WTC11 (cell line): ENCODE results near the gene STAT3. TPM values are rescaled to one million over a fixed set of nuclear protein-coding genes. Genes with fewer than 3 reads are reported as not detected.

Experiments
- ATAC-seq: fragments of 200-7000 bp; cut with Tn5 transposase; 2 replicates; pipeline ENCODE4 v1.10.0; 2021; ENCODE audit warnings: mild to moderate bottlenecking, moderate library complexity
- CTCF ChIA-PET: fragments of 300-600 bp; sonication (Branson Sonifier 250); formaldehyde crosslinking; loops from one replicate; lab custom pipeline; 2021; ENCODE audit warnings: antibody characterized with exemption; lab: Charles Lee
- POLR2A ChIA-PET: fragments of 350-600 bp; sonication (Branson Sonifier 250); formaldehyde crosslinking; loops from one replicate; lab custom pipeline; 2021; ENCODE audit warnings: antibody characterized with exemption; lab: Charles Lee
- DNase-seq: peaks from one replicate; pipeline ENCODE4 v3.0.0; 2021; ENCODE audit warnings: low spot score
- H3K27ac Mint-ChIP-seq: 2 replicates; pipeline ENCODE4 v1.8.0; 2021; ENCODE audit warnings: mixed read lengths
- H3K27me3 Mint-ChIP-seq: 2 replicates; pipeline ENCODE4 v1.8.0; 2021; ENCODE audit warnings: low read depth, mild to moderate bottlenecking, moderate library complexity, mixed read lengths
- H3K36me3 Mint-ChIP-seq: 2 replicates; pipeline ENCODE4 v1.8.0; 2021; ENCODE audit warnings: mixed read lengths
- H3K4me1 Mint-ChIP-seq: 2 replicates; pipeline ENCODE4 v1.8.0; 2022; ENCODE audit warnings: mixed read lengths
- H3K4me3 Mint-ChIP-seq: 2 replicates; pipeline ENCODE4 v1.8.0; 2021; ENCODE audit warnings: mild to moderate bottlenecking, moderate library complexity, mixed read lengths
- H3K9me3 Mint-ChIP-seq: 2 replicates; pipeline ENCODE4 v1.8.0; 2021; ENCODE audit warnings: mixed read lengths
- AFF4 ChIP-seq: sonication (generic); formaldehyde crosslinking; IDR thresholded peaks from 2 replicates; pipeline ENCODE4 v1.8.1; 2023; ENCODE audit warnings: mild to moderate bottlenecking, missing genetic modification reagents, borderline replicate concordance
- AR ChIP-seq: fragments of 250-450 bp; sonication (Bioruptor Pico); IDR thresholded peaks from 2 replicates; pipeline ENCODE4 v1.9.0; 2021; ENCODE audit warnings: mild to moderate bottlenecking
- ELF4 ChIP-seq: sonication (generic); formaldehyde crosslinking; IDR thresholded peaks from 2 replicates; pipeline ENCODE4 v1.8.1; 2022; ENCODE audit warnings: low read depth, mild to moderate bottlenecking, moderate library complexity, missing genetic modification reagents
- ESRRA ChIP-seq: sonication (generic); formaldehyde crosslinking; IDR thresholded peaks from 2 replicates; pipeline ENCODE4 v1.8.1; 2022; ENCODE audit warnings: mild to moderate bottlenecking, missing genetic modification reagents, borderline replicate concordance
- FOXJ3 ChIP-seq: sonication (generic); formaldehyde crosslinking; IDR thresholded peaks from 2 replicates; pipeline ENCODE4 v1.9.0; 2021; ENCODE audit warnings: missing genetic modification reagents, mild to moderate bottlenecking, borderline replicate concordance
- FOXP1 ChIP-seq: sonication (generic); formaldehyde crosslinking; IDR thresholded peaks from 2 replicates; pipeline ENCODE4 v1.8.0; 2022; ENCODE audit warnings: missing genetic modification reagents, mild to moderate bottlenecking, moderate library complexity, borderline replicate concordance
- HMGA2 ChIP-seq: fragments of 250-450 bp; sonication (Bioruptor Pico); IDR thresholded peaks from 2 replicates; pipeline ENCODE4 v1.4.0; 2021; ENCODE audit warnings: mild to moderate bottlenecking, moderate library complexity
- NFE2L1 ChIP-seq: sonication (generic); formaldehyde crosslinking; IDR thresholded peaks from 2 replicates; pipeline ENCODE4 v1.8.1; 2023; ENCODE audit warnings: missing genetic modification reagents
- NR1H2 ChIP-seq: sonication (generic); formaldehyde crosslinking; IDR thresholded peaks from 2 replicates; pipeline ENCODE4 v1.9.0; 2021; ENCODE audit warnings: mild to moderate bottlenecking, moderate library complexity, missing genetic modification reagents
- NR2C2 ChIP-seq: sonication (generic); formaldehyde crosslinking; IDR thresholded peaks from 2 replicates; pipeline ENCODE4 v1.8.0; 2022; ENCODE audit warnings: mild to moderate bottlenecking, missing genetic modification reagents
- PRDM15 ChIP-seq: sonication (generic); formaldehyde crosslinking; IDR thresholded peaks from 2 replicates; pipeline ENCODE4 v1.8.0; 2022; ENCODE audit warnings: missing genetic modification reagents
- PREB ChIP-seq: sonication (generic); formaldehyde crosslinking; IDR thresholded peaks from 2 replicates; pipeline ENCODE4 v1.8.1; 2022; ENCODE audit warnings: mild to moderate bottlenecking, missing genetic modification reagents, moderate library complexity, borderline replicate concordance
- PRRX2 ChIP-seq: fragments of 250-450 bp; sonication (Bioruptor Pico); IDR thresholded peaks from 2 replicates; pipeline ENCODE4 v1.8.0; 2021; ENCODE audit warnings: mild to moderate bottlenecking
- SOX15 ChIP-seq: fragments of 250-450 bp; sonication (Bioruptor Pico); IDR thresholded peaks from 2 replicates; pipeline ENCODE4 v1.9.0; 2021; ENCODE audit warnings: mild to moderate bottlenecking
- TP53 ChIP-seq: sonication (generic); formaldehyde crosslinking; IDR thresholded peaks from 2 replicates; pipeline ENCODE4 v1.8.1; 2023; ENCODE audit warnings: mild to moderate bottlenecking, missing genetic modification reagents
- ZNF512 ChIP-seq: sonication (generic); formaldehyde crosslinking; IDR thresholded peaks from 2 replicates; pipeline ENCODE4 v1.8.1; 2022; ENCODE audit warnings: missing genetic modification reagents, borderline replicate concordance
- total RNA-seq: library from RNA; stranded (reverse); gene quantifications from 3 replicates; pipeline ENCODE4 v1.2.3, GENCODE V29; 2021
- TF ChIP-seq, protein P1 (sequence below): sonication (generic); formaldehyde crosslinking; IDR thresholded peaks from 2 replicates; pipeline ENCODE4 v1.8.1; 2022; ENCODE audit warnings: mild to moderate bottlenecking, moderate library complexity, missing genetic modification reagents
- TF ChIP-seq, protein P2 (sequence below): sonication (generic); formaldehyde crosslinking; IDR thresholded peaks from 2 replicates; pipeline ENCODE4 v1.8.1; 2022; ENCODE audit warnings: low read depth, mild to moderate bottlenecking, moderate library complexity, missing genetic modification reagents, borderline replicate concordance

STAT3 gene
- total RNA-seq, 1 experiment from 2014 or later: 98.0 TPM

DNA sequence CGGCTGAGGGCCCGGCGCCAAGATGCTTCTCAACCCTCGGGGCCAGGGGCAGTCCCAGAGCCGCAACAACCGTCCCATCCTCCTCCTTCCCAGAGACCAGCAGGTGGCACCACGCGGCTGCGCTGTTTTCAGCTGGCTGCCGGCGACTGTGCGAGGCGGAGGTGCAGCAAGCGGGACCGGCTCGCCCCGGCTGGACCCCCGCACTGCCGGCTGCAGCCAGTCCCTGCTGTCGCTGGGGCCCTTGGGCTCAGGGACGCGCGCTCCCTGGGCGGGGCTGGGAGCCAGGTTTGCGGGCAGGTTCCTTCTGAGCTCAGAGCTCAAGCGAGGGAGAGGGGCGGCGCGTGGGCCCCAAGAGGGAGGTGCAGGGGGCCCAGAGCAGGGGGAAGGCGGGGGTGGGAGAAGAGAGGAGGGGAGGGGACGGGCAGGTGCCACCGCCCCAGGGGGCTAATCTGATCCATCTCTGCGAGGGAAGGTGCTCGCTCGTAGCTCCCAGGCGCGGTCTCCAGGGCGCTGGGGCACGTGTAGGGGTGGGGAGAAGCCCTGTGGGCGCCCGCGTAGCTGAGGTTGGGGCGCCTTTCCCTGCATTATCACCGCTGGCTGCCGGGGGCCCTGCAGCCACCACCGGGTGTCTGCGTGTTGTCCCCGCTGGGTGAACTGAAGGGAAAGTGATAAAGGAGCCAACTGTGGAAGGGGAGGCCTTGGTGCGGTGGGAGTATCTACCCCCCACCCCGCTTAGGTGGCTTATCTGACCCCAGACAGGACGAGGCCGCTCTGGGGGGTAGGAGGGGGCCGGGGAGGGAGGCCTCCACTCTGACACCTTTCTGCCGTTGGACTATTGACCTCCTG, 75.7 kb downstream of the STAT3 start (continued):
- TF ChIP-seq PREB (CRISPR knock-in tag): no peak
- no peak for TF ChIP-seq NR1H2 (CRISPR knock-in tag)
- TF ChIP-seq PRRX2 (CRISPR knock-in tag): no peak
- TF ChIP-seq FOXJ3 (CRISPR knock-in tag): no peak
- TF ChIP-seq, protein P1, sequence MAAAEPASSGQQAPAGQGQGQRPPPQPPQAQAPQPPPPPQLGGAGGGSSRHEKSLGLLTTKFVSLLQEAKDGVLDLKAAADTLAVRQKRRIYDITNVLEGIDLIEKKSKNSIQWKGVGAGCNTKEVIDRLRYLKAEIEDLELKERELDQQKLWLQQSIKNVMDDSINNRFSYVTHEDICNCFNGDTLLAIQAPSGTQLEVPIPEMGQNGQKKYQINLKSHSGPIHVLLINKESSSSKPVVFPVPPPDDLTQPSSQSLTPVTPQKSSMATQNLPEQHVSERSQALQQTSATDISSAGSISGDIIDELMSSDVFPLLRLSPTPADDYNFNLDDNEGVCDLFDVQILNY: 0 out of 2 replicates have a peak, but pooled peaks have one; percentile 46
- TF ChIP-seq NFE2L1 (CRISPR knock-in tag): peak; percentile 86; the same call in 1 of the 2 replicates

- no peak for DNase-seq
- Mint-ChIP-seq H3K9me3 (no peaks in the 10 kb centered on the region), H3K27me3 (no peaks in the 10 kb centered on the region), H3K4me1 (peaks cover 33% of the 10 kb centered on the region), H3K4me3 (no peak overlapping the region), H3K27ac (no peak overlapping the region), H3K36me3 (peaks cover 14% of the 10 kb centered on the region)
- CTCF ChIA-PET: interaction anchor here (0.6 to 12.3 kb wide), 29 partner anchors 10 to 535 kb away, joined by 3 to 196 read pairs (median 5); partner anchors contain the start of genes CAVIN1, GHDC, KCNH4 and STAT3
- ATAC-seq: no peak
- POLR2A ChIA-PET: interaction anchor here (1.2 to 1.8 kb wide), 3 partner anchors 23 to 91 kb away, joined by 4 to 6 read pairs (median 5); no protein-coding TSS in a partner anchor
- TF ChIP-seq HMGA2 (CRISPR knock-in tag): no peak
- no peak for TF ChIP-seq FOXP1 (CRISPR knock-in tag)
- TF ChIP-seq PRDM15 (CRISPR knock-in tag): no peak
- no peak for TF ChIP-seq AFF4
- no peak for TF ChIP-seq TP53 (CRISPR knock-in tag)
- no peak for TF ChIP-seq ELF4 (CRISPR knock-in tag)
- TF ChIP-seq, protein P2, sequence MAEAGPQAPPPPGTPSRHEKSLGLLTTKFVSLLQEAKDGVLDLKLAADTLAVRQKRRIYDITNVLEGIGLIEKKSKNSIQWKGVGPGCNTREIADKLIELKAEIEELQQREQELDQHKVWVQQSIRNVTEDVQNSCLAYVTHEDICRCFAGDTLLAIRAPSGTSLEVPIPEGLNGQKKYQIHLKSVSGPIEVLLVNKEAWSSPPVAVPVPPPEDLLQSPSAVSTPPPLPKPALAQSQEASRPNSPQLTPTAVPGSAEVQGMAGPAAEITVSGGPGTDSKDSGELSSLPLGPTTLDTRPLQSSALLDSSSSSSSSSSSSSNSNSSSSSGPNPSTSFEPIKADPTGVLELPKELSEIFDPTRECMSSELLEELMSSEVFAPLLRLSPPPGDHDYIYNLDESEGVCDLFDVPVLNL (CRISPR knock-in tag): no peak
- no peak for TF ChIP-seq NFE2L1 (CRISPR knock-in tag)
- no peak for TF ChIP-seq AR (CRISPR knock-in tag)
- TF ChIP-seq NR2C2 (CRISPR knock-in tag): no peak
- TF ChIP-seq ZNF512: no peak
- no peak for TF ChIP-seq ESRRA (CRISPR knock-in tag)
- TF ChIP-seq SOX15: no peak
Measured at GRCh38 chr17:42312035-42312284, 76.3 kb downstream of the STAT3 start.
